Upper lobe of left lung (tissue), 6 donors: ENCODE measurements around the gene TCF7L1. TPM values are rescaled to one million over a fixed set of nuclear protein-coding genes. Genes with fewer than 3 reads are reported as not detected.
A peak's percentile ranks its signal among the peaks of the same experiment; 100 is the strongest.

ENCODE experiments used
- ATAC-seq, 2 donors: fragments of 200-7000 bp; cut with Tn5 transposase; one replicate each; pipeline ENCODE4 v1.9.1; 2022; ENCODE audit warnings: mild to moderate bottlenecking in 2 of 2, moderate library complexity in 2 of 2; ENCODE audit not compliant: low FRiP score in 2 of 2
- DNase-seq, 2 donors: peaks; one replicate each; pipeline ENCODE4 v3.0.0-alpha.2; 2019 to 2020
- H3K27ac ChIP-seq, 4 donors: fragments of 200-600 bp; sonication (generic); one replicate each; pipeline ENCODE4 v1.5.1; 2016 to 2019
- H3K27me3 ChIP-seq, 4 donors: fragments of 200-600 bp; sonication (generic); one replicate each; pipeline ENCODE4 v1.5.1; 2017 to 2019
- H3K36me3 ChIP-seq, 4 donors: fragments of 200-600 bp; sonication (generic); one replicate each; pipeline ENCODE4 v1.5.1; 2016 to 2019
- H3K4me1 ChIP-seq, 4 donors: fragments of 200-600 bp; sonication (generic); one replicate each; pipeline ENCODE4 v1.5.1; 2018 to 2019
- H3K4me3 ChIP-seq, 4 donors: fragments of 200-600 bp; sonication (generic); one replicate each; pipeline ENCODE4 v1.5.1; 2017 to 2019; ENCODE audit warnings: mild to moderate bottlenecking in 2 of 4, moderate library complexity in 1 of 4
- H3K9me3 ChIP-seq, 4 donors: fragments of 200-600 bp; sonication (generic); one replicate each; pipeline ENCODE4 v1.5.1; 2018 to 2019
- CTCF ChIP-seq, 6 experiments: fragments of 450-650 bp in 4 of 6; fragments of 200-600 bp in 2 of 6; sonication (generic) in 2 of 6; IDR thresholded peaks; one replicate each; pipeline ENCODE4 v1.5.1; 2016 to 2019; ENCODE audit warnings: antibody characterized with exemption in 6 of 6
- EP300 ChIP-seq, 4 donors: sonication (generic); formaldehyde crosslinking; IDR thresholded peaks; one replicate each; pipeline ENCODE4 v1.5.1; 2017; ENCODE audit warnings: antibody characterized with exemption in 4 of 4, control low read depth in 2 of 4
- POLR2A ChIP-seq, 4 donors: fragments of 450-650 bp; IDR thresholded peaks; one replicate each; pipeline ENCODE4 v1.5.1; 2016 to 2017; ENCODE audit warnings: antibody characterized with exemption in 4 of 4, mild to moderate bottlenecking in 2 of 4
- POLR2AphosphoS5 ChIP-seq, 2 donors: sonication (generic); formaldehyde crosslinking; IDR thresholded peaks; one replicate each; pipeline ENCODE4 v1.5.1; 2017; ENCODE audit warnings: antibody characterized with exemption in 2 of 2
- WGBS, 2 donors: methylation state at CpG; one replicate each; pipeline ENCODE4 v1.1.5; 2017 to 2018; 5-methylcytosine and 5-hydroxymethylcytosine counted together
- total RNA-seq, 6 donors: library from RNA; depleted of rRNA in 4 of 6; stranded (reverse); fragments of >200 nt in 4 of 6; gene quantifications; one replicate each; pipeline versions ENCODE4 v1.1.0 to v1.2.1, GENCODE V29; 2016 to 2021
- donor health status: DM: no; HTN: no; CAD: no; lungs with moderate emphysema.
- donor health status: DM: no; HTN: yes; CAD: no; lungs with severe emphysema.

TCF7L1 gene
- total RNA-seq, 6 donors from 2014 or later: 7.3 to 18.4 (median 11.2) TPM

- TF ChIP-seq POLR2A (IDR thresholded peaks at IDR 0.05): no peak
- no peak for TF ChIP-seq EP300 (IDR thresholded peaks at IDR 0.05)
- no peak for TF ChIP-seq CTCF (IDR thresholded peaks at IDR 0.05)
- no peak for TF ChIP-seq POLR2AphosphoS5 (IDR thresholded peaks at IDR 0.05)
- Histone ChIP-seq H3K27me3 (no peaks in the 10 kb centered on the region), H3K4me1 (peaks cover 7 to 26% (median 9%) of the 10 kb centered on the region in 4 donors), H3K36me3 (no peaks in the 10 kb centered on the region), H3K9me3 (no peaks in the 10 kb centered on the region), H3K27ac (no peak overlapping the region), H3K4me3 (no peak overlapping the region)
- DNase-seq (no peak), ATAC-seq (no peak)
- 93 to 94% methylated on average over 8 of the region's 8 CpGs for WGBS, 2 donors
These were observed 105.4 kb downstream of the TCF7L1 start for GRCh38 chr2:85238607-85239006.

GRCh38 chr2:85239102-85239501 is 105.9 kb downstream of the TCF7L1 start:
- Histone ChIP-seq H3K4me1 (peaks cover 7 to 31% (median 14%) of the 10 kb centered on the region in 4 donors), H3K36me3 (no peaks in the 10 kb centered on the region), H3K4me3 (no peak overlapping the region), H3K27ac (no peak overlapping the region), H3K27me3 (no peaks in the 10 kb centered on the region), H3K9me3 (no peaks in the 10 kb centered on the region)
- WGBS, 2 donors: 90 to 92% methylated on average over 3 of the region's 3 CpGs
- no peak for TF ChIP-seq POLR2AphosphoS5 (IDR thresholded peaks at IDR 0.05)
- ATAC-seq: no peak
- DNase-seq: no peak

GRCh38 chr2:85240055-85240454 is 106.9 kb downstream of the TCF7L1 start:
- DNase-seq (no peak), ATAC-seq (no peak)
- Histone ChIP-seq H3K9me3 (no peaks in the 10 kb centered on the region), H3K4me1 (peaks cover 7 to 31% (median 14%) of the 10 kb centered on the region in 4 donors), H3K4me3 (no peak overlapping the region), H3K36me3 (no peaks in the 10 kb centered on the region), H3K27me3 (no peaks in the 10 kb centered on the region), H3K27ac (no peak overlapping the region)
- TF ChIP-seq CTCF (IDR thresholded peaks at IDR 0.05) (no peak), POLR2A (IDR thresholded peaks at IDR 0.05) (no peak), POLR2AphosphoS5 (IDR thresholded peaks at IDR 0.05) (no peak), EP300 (IDR thresholded peaks at IDR 0.05) (no peak)
- 66 to 74% methylated on average over 8 of the region's 8 CpGs for WGBS, 2 donors

- H3K9me3 ChIP-seq: no peaks in the 10 kb centered on the region
- H3K27me3 ChIP-seq: no peaks in the 10 kb centered on the region
- no peak for ATAC-seq
- no peak for DNase-seq
- no peaks in the 10 kb centered on the region for H3K36me3 ChIP-seq
- WGBS, 2 donors: 87 to 88% methylated on average over 7 of the region's 7 CpGs
- no peak overlapping the region for H3K27ac ChIP-seq
- TF ChIP-seq EP300 (IDR thresholded peaks at IDR 0.05) (no peak), POLR2AphosphoS5 (IDR thresholded peaks at IDR 0.05) (no peak), CTCF (IDR thresholded peaks at IDR 0.05) (no peak), POLR2A (IDR thresholded peaks at IDR 0.05) (no peak)
- H3K4me1 ChIP-seq: peaks cover 7 to 31% (median 16%) of the 10 kb centered on the region in 4 donors
- H3K4me3 ChIP-seq: no peak overlapping the region
These were observed 109.1 kb downstream of the TCF7L1 start for GRCh38 chr2:85242321-85242720.

GRCh38 chr2:85243101-85244072 is 110.2 kb downstream of the TCF7L1 start:
- DNase-seq: peak in 1 of 2 donors; percentile 60
- 53 to 66% methylated on average over 21 to 24 of the region's 24 CpGs for WGBS, 2 donors

More at GRCh38 chr2:85243101-85244072, 110.2 kb downstream of the TCF7L1 start:
- ATAC-seq: peak; percentile 45 to 78
- Histone ChIP-seq H3K27me3 (no peaks in the 10 kb centered on the region), H3K9me3 (no peaks in the 10 kb centered on the region), H3K4me3 (no peak overlapping the region), H3K36me3 (no peaks in the 10 kb centered on the region), H3K27ac (peak overlapping the region in 1 of 4 donors; percentile 21), H3K4me1 (peaks cover 11 to 29% (median 19%) of the 10 kb centered on the region in 4 donors)
- TF ChIP-seq EP300 (IDR thresholded peaks at IDR 0.05) (no peak), POLR2AphosphoS5 (IDR thresholded peaks at IDR 0.05) (no peak), POLR2A (IDR thresholded peaks at IDR 0.05) (no peak), CTCF (IDR thresholded peaks at IDR 0.05) (peak; percentile 32 to 74 (median 50))
